M059J (cell line): Measurements from ENCODE around the gene MYMX. TPM values are rescaled to one million over a fixed set of nuclear protein-coding genes. Genes with fewer than 3 reads are reported as not detected.
"Not testable (repeated sequence)": the region's sequence is repeated elsewhere in the genome, so short reads cannot be mapped to it uniquely, and the experiment has no call there.

Experiments used
- DNase-seq: peaks from one replicate; pipeline ENCODE4 v3.0.0-alpha.2; 2012; ENCODE audit warnings: low read depth
- total RNA-seq: library from RNA; depleted of rRNA; stranded (reverse); fragments of >200 nt; shearing (Covaris generic); gene quantifications from 2 replicates; pipeline ENCODE4 v1.2.3, GENCODE V29; 2014

MYMX gene
- total RNA-seq, 1 experiment from 2014 or later: not detected

GRCh38 chr6:44186635-44187025, 30.1 kb upstream of the MYMX start:
- DNase-seq: no peak

GRCh38 chr6:44188819-44189218, 27.9 kb upstream of the MYMX start:
- no peak for DNase-seq

- DNase-seq: peak; percentile 30
Measured at GRCh38 chr6:44189257-44189656, 27.5 kb upstream of the MYMX start.

GRCh38 chr6:44190715-44191114, 26.0 kb upstream of the MYMX start:
- DNase-seq: no peak

GRCh38 chr6:44192428-44193041, 24.2 kb upstream of the MYMX start:
- DNase-seq: no peak

GRCh38 chr6:44193307-44193910, 23.3 kb upstream of the MYMX start:
- no peak for DNase-seq

- DNase-seq: no peak
Measured at GRCh38 chr6:44194326-44194725, 22.4 kb upstream of the MYMX start.

GRCh38 chr6:44196351-44196750, 20.4 kb upstream of the MYMX start:
- not testable (repeated sequence) for DNase-seq

- DNase-seq: no peak
Measured at GRCh38 chr6:44198684-44199083, 18.0 kb upstream of the MYMX start.

GRCh38 chr6:44199883-44200282, 16.8 kb upstream of the MYMX start:
- DNase-seq: no peak

- DNase-seq: no peak
Measured at GRCh38 chr6:44201200-44201599, 15.5 kb upstream of the MYMX start.

GRCh38 chr6:44201638-44202303, 15.0 kb upstream of the MYMX start:
- no peak for DNase-seq

GRCh38 chr6:44202332-44202971, 14.3 kb upstream of the MYMX start:
- no peak for DNase-seq

- DNase-seq: peak; percentile 71
Measured at GRCh38 chr6:44202972-44203750, 13.6 kb upstream of the MYMX start.

- DNase-seq: peak; percentile 69
Measured at GRCh38 chr6:44203955-44204354, 12.8 kb upstream of the MYMX start.

GRCh38 chr6:44207966-44208365, 8.8 kb upstream of the MYMX start:
- no peak for DNase-seq

- DNase-seq: no peak
Measured at GRCh38 chr6:44211284-44211683, 5.4 kb upstream of the MYMX start.

GRCh38 chr6:44214307-44214706, 2.4 kb upstream of the MYMX start:
- DNase-seq: no peak

GRCh38 chr6:44217332-44218143, 812 bp downstream of the MYMX start:
- DNase-seq: peak; percentile 65

GRCh38 chr6:44219053-44219814, 2.5 kb downstream of the MYMX start:
- DNase-seq: peak; percentile 55
